ENCODE data around the gene TMC7. TPM values are rescaled to one million over a fixed set of nuclear protein-coding genes. Genes with fewer than 3 reads are reported as not detected.

TMC7 gene
- total and polyA plus RNA-seq, 9 of the 15 experiments (the other 6 are each of a cell fraction or from before 2014, with no cell fraction given) = 0.08 to 2.0 (median 1.5) TPM

DNA sequence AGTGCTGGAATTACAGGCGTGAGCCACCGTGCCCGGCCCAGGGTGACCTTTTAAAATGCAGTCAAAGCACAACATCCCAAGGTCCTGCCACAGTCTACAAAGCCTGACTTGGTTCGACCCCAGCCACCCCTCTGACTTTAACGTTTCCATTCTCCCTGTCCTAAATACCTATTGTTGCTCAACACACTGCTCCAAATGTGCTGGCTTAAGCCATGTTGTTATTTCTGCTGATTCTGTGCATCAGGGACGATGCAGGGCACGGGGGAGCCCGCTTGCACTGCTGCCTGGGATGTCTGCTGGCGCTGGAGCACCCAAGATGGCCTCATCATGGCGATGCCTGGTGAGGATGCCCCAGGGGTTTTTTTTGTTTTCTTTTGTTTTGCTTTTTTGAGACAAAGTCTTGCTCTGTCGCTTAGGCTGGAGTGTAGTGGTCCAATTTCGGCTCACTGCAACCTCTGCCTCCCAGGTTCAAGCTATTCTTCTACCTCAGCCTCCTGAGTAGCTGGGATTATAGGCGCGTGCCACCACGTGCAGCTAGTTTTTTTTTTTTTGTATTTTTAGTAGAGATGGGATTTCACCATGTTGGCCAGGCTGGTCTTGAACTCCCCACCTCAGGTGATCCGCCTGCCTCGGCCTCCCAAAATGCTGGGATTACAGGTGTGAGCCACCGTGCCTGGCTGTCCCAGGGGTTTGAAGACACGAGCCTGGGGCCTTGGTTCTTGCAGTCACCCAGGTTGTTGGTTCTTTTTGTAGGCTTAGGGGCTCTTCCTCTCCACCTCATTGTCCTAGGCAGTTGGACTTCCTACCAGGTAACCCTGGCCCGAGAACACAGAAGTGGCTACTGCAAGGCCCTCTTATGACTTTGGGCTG, 22.9 kb downstream of the TMC7 start:
- Histone ChIP-seq H3K9me3 (replicated peaks; ENCODE audit: control insufficient read depth, insufficient read depth, low read depth, low read length) (peaks cover 5% of the 10 kb centered on the region; the same call in 1 of the 2 replicates), H2AFZ (ENCODE audit: low read depth, low read length) (no peak overlapping the region), H4K20me1 (replicated peaks; ENCODE audit: control insufficient read depth, insufficient read depth, low read length) (no peaks in the 10 kb centered on the region), H3K79me2 (ENCODE audit: control insufficient read depth, insufficient read depth, low read length) (no peaks in the 10 kb centered on the region), H3K27ac (ENCODE audit: extremely low read depth, low read depth, low read length) (no peak overlapping the region), H3K9me1 (ENCODE audit: control insufficient read depth, insufficient read depth, low read length) (no peaks in the 10 kb centered on the region), H3K4me2 (ENCODE audit: insufficient read depth, low read length) (no peak overlapping the region), H3K9ac (ENCODE audit: insufficient read depth in 1 of 2, low read depth in 2 of 2, low read length in 2 of 2) (no peak overlapping the region), H3K4me1 (replicated peaks in 1 of 2; ENCODE audit: control insufficient read depth in 2 of 2, insufficient read depth in 2 of 2, low read length in 2 of 2) (0 out of 5 replicates have a peak, but pooled peaks cover 0 to 3% of the 10 kb centered on the region in 2 experiments), H3K4me3 (no peak overlapping the region), H3K27me3 (ENCODE audit: control insufficient read depth in 2 of 2, insufficient read depth in 2 of 2, low read length in 2 of 2) (no peaks in the 10 kb centered on the region), H3K36me3 (ENCODE audit: control insufficient read depth, insufficient read depth, low read length) (no peaks in the 10 kb centered on the region)
- FAIRE-seq = no peak
- ChIA-PET CTCF (ENCODE audit: low intra/inter-chr PET ratio) (no interaction called here), POLR2A (no interaction called here)
- 33% methylated on average over 18 of the region's 20 CpGs for WGBS (ENCODE audit: insufficient coverage, low coverage, missing lambda C conversion rate)
- TF ChIP-seq ZNF324 (CRISPR knock-in tag; IDR thresholded peaks at IDR 0.05) (no peak), ESRRA (IDR thresholded peaks at IDR 0.05; ENCODE audit: borderline replicate concordance, low read depth) (no peak), IFI16 (CRISPR knock-in tag; IDR thresholded peaks at IDR 0.05) (no peak), TARDBP (IDR thresholded peaks at IDR 0.05) (no peak), HDAC2 (IDR thresholded peaks at IDR 0.05) (no peak), MTF1 (CRISPR knock-in tag; IDR thresholded peaks at IDR 0.05; ENCODE audit: borderline replicate concordance) (no peak)
- TF ChIP-seq, protein P1, sequence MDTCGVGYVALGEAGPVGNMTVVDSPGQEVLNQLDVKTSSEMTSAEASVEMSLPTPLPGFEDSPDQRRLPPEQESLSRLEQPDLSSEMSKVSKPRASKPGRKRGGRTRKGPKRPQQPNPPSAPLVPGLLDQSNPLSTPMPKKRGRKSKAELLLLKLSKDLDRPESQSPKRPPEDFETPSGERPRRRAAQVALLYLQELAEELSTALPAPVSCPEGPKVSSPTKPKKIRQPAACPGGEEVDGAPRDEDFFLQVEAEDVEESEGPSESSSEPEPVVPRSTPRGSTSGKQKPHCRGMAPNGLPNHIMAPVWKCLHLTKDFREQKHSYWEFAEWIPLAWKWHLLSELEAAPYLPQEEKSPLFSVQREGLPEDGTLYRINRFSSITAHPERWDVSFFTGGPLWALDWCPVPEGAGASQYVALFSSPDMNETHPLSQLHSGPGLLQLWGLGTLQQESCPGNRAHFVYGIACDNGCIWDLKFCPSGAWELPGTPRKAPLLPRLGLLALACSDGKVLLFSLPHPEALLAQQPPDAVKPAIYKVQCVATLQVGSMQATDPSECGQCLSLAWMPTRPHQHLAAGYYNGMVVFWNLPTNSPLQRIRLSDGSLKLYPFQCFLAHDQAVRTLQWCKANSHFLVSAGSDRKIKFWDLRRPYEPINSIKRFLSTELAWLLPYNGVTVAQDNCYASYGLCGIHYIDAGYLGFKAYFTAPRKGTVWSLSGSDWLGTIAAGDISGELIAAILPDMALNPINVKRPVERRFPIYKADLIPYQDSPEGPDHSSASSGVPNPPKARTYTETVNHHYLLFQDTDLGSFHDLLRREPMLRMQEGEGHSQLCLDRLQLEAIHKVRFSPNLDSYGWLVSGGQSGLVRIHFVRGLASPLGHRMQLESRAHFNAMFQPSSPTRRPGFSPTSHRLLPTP (IDR thresholded peaks at IDR 0.05; ENCODE audit: borderline replicate concordance, extremely low read depth, insufficient read length) = no peak
- TF ChIP-seq, protein P2, sequence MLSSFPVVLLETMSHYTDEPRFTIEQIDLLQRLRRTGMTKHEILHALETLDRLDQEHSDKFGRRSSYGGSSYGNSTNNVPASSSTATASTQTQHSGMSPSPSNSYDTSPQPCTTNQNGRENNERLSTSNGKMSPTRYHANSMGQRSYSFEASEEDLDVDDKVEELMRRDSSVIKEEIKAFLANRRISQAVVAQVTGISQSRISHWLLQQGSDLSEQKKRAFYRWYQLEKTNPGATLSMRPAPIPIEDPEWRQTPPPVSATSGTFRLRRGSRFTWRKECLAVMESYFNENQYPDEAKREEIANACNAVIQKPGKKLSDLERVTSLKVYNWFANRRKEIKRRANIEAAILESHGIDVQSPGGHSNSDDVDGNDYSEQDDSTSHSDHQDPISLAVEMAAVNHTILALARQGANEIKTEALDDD (IDR thresholded peaks at IDR 0.05) = no peak
- BruUV-seq (replicated peaks) = no TSS peak
- intact Hi-C loops (cut with micrococcal nuclease) (no loop called here), in situ Hi-C loops (cut with MboI) (no loop called here)
- no peak for ATAC-seq
- no peak for DNase-seq (ENCODE audit: extremely low read depth in 1 of 4, low spot score in 3 of 4)

All from K562 (cell line).